HG02642 (cell line): ENCODE results near the gene DDX47.
A peak's percentile ranks its signal among the peaks of the same experiment; 100 is the strongest.
"Not testable (repeated sequence)": the region's sequence is repeated elsewhere in the genome, so short reads cannot be mapped to it uniquely, and the experiment has no call there.

Experiments
- ATAC-seq: cut with Tn5 transposase; IDR thresholded peaks from one replicate; pipeline ENCODE4 v1.9.1; 2021; ENCODE audit warnings: mild to moderate bottlenecking; ENCODE audit not compliant: unreplicated experiment, poor library complexity

DDX47 gene

DNA sequence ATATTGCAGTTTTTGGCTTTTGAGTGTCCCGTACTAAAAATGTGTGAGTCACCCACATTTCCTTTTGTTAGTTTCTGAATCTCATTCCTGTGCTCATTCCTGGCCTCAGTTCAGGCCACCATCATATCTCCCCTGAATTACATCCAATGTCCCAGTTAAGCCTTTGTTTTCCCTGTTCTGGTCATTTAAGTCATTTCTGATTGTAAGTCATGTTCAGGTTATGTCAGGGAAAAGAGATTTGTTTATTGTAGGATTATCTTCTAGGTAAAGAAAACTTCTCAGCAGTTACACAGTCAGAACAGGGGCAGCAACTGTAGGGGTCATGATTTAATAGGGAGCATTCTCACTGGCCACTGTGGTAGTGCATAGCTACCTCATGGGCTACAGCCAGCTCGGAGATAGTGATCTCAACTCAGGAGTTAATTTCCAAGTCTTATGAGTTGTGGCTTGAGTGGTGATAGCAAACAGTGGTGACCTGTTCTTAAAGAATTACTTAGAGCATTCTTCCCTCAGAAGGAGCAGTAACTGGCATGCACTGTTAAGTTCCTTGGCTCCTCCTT is 6.7 kb downstream of the DDX47 start:
- ATAC-seq, result no peak

DNA sequence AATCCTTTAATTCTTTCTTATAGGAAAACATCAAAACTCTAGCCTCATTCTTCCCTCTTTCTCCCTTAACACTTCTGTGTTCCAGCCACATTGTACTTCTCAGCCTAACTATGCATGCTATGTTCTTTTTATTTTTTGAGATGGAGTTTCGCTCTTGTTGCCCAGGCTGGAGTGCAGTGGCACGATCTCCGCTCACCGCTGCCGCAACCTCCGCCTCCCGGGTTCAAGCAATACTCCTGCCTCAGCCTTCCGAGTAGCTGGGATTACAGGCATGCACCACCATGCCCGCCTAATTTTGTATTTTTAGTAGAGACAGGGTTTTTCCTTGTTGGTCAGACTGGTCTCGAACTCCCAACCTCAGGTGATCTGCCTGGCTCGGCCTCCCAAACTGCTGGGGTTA is 7.2 kb downstream of the DDX47 start:
- ATAC-seq, result not testable (repeated sequence)

DNA sequence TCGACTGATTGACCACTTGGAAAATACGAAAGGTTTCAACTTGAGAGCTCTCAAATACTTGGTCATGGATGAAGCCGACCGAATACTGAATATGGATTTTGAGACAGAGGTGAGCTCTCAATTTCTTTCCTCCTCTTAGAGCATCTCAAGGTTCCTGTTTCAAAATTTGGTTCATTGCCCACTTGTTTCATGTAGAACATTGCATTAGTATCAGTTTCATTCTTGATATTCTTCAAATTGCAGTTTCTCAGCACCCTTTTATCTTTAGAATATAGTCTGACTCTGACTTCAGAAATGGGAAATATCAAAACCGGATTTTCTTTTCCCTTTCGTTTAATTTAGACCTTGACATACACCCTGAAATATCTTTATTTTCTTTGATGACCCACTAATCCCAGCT is 8.8 kb downstream of the DDX47 start:
- ATAC-seq, result no peak

DNA sequence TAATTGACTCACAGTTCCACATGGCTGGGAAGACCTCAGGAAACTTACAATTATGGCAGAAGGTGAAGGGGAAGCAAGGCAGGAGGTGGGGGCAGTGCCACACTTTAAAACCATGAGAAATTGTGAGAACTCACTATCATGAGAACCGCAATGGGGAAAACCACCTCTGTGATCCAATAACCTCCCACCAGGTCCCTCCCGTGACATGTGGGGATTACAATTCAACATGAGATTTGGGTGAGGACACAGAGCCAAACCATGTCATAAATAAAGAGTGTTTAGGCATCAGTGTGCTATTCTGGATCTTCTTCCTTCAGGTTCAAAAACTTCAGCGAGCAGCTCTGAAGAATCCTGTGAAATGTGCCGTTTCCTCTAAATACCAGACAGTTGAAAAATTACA is 9.7 kb downstream of the DDX47 start:
- no peak for ATAC-seq

DNA sequence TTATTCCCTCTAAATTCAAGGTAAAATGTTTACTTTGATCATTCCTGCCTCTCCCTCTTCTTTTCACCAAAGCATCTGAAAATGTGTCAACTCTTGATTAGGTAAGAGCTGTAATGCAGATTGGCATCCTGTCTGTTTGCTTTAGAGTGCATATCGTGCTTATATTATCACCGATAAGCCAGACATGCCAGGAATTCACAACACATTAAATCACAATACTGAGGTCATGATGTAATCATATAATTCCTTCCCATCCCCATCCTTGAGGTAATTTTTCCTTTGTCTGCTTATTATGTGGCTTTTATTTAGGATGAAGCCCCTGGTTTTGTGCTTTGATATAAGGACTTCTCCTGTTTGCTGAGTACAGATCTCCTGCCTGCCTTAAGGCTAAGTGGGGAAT is 10.2 kb downstream of the DDX47 start:
- no peak for ATAC-seq

DNA sequence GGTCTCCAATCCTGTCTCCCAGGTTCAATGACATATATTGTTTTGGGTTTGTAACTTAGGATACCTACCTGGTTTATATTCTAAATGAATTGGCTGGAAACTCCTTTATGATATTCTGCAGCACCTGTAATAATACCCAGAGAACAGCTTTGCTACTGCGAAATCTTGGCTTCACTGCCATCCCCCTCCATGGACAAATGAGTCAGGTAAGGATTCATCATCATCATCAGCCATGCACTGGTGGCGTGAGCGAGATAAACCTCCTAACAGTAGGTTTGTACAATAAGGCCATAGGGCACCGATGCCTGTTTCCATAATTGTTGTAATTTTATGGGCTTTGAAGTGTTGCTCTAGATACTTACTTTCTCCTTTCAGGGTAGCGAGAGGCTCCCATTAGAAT is 10.7 kb downstream of the DDX47 start:
- ATAC-seq, result no peak

DNA sequence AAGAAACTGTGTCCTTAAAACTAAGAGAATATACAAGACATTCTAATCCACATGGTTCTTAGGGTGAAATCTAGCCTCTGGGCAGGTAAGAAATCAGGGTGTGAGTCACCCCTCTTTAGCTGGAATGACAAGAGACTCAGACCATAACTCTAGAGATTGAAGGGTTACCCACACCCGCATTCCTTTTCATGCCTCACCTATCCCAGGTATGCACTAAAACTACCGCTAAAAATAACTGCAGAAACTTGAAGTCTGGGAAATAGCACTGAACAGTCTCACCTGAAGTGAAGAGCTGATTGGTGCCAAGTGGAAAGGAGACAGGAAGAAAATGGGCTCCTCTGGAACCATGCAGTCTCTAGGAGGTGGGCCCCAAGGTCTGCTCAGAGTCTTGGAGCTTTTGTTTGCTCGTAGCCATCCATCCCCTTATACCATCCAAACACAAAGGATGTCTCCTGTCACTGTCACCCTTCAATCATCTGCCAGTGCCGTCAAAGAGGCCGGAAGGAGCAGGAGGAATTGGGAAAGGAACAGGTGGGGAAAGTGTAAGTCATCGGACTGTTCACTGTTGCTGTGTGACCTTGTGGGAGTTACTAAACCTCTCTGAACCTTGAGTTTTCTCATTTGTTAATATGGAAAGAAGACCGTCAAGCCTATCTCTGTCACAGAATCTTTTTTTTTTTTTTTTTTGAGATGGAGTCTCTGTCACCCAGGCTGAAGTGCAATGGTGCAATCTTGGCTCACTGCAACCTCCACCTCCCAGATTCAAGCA is 22.4 kb downstream of the DDX47 start:
- ATAC-seq, result no peak

DNA sequence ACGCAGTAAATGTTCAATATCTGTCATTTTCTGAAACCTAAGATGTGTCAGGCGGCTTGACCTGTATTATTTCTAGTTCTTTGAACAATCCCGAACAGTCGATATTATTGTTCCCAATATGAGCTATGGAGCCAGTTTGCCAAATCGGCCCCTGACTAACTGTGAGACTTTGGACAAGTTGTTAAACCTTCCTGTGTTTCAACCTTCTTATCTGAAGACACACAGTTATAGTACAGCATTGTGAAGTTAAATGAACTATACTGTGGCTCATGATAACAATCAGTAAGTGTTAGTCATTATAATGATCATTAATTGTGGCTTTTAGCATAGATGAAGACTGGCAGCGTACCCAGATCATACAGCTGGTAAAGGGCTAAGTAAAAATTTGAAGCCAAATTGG is 23.4 kb downstream of the DDX47 start:
- ATAC-seq, result no peak

DNA sequence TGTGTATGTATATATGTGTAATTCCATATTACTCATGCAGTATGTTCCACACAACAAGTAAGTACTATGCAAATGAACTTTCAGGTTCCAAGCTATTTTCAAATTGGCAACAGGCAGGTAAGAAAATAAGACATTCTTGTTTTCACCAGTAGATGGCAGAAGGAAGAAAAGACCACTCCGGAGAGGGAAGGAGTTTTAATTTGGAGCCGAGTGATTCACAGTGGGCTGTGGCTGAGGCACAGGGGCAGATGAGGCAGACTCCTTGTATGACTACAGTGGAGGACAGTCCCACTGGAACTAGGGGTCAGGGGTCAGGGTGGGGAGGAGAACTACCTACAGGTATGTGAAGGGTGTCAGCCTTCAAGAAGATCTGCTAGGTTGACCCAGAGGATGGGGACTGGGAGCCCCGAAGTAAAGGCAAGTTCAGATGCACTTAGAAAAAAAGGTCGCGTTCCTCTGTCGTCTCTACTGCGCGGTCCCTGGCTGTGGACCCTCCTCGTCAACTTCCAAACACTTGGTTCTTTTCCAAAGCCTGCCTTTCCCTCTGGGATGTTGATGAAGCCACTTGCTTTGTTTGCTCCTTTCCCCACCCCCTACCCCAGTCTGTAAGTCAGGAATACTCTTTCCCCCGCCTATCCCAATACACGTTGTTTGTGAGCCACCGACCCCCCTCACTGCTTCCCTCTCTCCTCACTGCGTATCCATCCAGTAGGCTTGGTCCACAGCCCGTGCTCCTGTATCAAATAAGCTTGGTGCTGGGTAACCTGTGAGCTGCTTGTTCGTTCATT is 24.1 kb downstream of the DDX47 start:
- peak; percentile 55 for ATAC-seq

DNA sequence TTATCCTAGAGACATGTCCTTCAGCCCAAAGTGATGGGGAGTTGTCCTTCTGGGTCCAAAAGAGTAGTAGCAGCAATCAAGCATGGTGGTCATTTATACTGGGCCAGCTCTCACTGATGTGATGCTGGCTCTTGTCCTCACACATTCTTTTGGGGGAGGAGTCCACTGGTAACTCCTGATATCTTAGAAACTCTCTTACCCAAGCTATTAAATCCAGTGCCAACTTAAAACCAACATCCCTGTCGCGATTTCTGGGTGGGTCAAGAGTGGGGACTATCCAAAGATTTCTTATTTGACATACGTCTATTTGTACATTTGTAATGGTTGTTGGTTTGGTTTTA is 24.6 kb downstream of the DDX47 start:
- ATAC-seq, result no peak

DNA sequence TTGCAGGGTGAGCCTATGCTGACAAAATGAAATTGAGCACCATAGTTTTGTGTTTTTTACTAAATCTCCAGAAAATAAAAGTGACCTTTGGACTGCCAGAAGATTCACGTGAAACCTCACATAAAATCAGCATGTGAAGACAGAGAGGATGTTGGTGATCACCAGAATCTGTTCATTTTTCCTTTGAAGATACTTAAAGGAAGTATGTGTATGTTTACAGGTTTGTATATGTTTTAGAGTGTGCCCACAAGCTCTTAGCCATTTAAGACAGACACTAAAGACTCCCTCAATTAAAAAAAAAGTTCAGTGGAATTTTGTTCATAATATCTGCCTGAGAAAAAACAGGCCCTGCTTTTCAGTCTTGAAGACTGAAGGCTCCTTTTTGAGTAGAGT is 25.9 kb downstream of the DDX47 start:
- ATAC-seq, result no peak

DNA sequence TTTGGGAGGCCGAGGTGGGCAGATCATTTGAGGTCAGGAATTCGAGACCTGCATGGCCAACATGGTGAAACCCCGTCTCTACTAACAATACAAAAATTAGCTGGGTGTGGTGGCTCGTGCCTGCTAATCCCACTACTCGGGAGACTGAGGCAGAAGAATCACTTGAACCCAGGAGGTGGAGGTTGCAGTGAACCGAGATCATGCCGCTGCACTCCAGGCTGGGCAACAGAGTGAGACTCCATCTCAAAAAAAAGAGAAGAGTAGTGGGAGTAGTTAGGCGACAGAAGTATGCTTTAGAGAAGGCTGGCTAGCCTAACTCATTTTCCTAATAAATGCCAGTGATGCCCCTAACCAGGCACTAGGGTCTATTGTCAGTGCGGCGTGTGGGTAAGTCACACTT is 26.3 kb downstream of the DDX47 start:
- not testable (repeated sequence) for ATAC-seq

DNA sequence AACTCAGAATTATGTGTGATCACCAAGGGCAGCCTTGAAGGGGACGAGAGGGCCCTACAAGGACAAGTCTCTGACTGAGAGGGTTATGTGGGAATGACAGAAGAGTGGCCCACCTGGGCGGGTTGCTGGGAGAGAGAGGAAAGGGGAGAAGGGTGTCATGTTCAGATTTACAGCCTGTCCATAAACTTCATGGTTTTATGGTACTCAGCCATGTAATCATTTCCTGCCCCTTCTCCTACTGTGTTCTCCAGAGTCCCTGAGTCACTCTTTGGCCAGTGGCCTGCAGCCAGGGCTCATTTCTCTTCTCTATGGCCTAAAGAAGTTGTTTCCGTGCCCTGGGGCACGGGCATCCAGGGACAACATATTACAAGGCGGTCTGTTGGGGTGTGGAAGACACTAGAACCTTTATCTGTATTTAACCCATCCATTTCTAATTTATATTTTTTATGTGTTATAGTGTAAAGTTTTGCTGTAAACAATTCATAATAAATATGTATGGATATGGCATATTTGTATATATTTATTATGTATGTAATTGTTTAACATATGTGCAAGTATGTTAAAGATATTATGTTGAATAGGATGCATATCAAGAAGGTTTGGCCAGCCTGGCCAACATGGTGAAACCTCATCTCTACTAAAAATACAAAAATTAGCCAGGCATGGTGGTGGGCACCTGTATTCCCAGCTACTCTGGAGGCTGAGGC is 26.9 kb downstream of the DDX47 start:
- ATAC-seq, result no peak

DNA sequence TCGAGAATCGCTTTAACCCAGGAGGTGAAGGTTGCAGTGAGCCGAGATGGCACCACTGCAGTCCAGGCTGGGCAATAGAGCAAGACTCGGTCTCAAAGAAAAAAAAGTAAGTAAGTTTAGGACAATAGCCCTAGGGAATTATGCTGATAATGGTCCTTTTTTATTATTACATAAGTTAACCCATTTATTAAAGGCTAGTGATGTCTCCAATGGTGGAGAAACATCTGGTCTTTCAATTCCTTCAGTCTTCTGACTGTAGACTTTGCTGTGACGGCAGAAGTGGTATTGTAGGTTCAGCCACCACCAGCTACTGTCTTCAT is 27.4 kb downstream of the DDX47 start:
- ATAC-seq, result no peak

DNA sequence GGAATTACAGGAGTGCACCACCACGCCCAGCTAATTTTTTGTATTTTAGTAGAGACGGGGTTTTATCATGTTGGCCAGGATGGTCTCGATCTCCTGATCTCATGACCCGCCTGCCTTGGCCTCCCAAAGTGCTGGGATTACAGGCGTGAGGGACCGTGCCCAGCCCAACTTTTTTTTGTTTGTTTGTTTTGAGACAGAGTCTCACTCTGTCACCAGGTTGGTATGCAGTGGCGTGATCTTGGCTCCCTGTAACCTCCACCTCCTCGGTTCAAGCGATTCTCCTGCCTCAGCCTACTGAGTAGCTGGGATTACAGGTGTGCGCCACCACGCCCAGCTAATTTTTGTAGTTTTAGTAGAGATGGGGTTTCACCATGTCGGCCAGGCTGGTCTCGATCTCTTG is 28.3 kb downstream of the DDX47 start:
- not testable (repeated sequence) for ATAC-seq

DNA sequence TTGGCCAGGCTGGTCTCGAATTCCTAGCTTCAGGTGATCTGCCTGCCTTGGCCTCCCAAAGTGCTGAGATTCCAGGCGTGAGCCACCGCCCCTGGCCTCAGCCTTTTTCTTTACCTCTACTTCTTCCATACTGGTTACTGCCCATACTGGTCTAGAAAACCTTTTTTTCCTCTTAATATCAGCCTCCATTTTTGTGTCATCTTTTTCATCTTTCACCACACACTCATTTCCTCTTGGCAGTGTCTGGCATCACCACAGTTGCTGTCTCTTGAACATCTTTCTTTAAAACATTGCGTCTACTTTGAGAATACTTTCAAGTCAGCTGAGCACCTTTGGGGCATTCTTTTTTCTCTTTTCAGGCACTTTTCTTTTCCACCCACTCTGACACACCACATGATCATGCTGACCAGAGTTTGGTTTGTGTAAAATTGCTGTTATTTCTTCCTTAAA is 32.7 kb downstream of the DDX47 start:
- no peak for ATAC-seq

DNA sequence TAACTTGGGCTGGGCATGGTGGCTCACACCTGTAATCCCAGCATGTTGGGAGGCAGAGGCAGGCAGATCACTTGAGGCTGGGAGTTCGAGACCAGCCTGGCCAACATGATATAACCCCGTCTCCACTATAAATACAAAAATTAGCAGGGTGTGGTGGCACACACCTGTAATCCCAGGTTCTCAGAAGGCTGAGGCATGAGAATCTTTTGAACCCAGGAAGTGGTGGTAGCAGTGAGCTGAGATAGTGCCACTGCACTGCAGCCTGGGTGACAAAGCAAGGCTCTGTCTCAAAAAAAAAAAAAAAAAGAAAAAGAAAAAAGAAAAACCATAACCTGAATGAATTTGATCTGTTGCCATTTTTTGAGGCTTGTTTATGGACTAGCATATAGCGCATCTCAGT is 33.6 kb downstream of the DDX47 start:
- ATAC-seq, result not testable (repeated sequence)

DNA sequence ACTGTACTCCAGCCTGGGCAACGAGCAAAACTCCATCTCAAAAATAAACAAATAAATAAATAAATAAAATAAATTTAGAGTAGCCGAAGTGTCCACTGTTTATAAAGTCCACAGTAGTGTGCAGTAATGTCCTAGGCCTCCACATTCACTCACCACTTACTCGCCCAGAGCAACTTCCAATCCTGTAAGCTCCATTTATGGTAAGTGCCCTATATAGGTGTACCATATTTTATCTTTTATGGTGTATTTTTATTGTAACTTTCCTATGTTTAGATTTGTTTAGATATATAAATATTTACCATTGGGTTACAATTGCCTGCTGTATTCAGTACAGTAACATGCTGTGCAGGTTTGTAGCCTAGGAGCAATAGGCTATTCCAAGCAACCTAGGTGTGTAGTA is 40.3 kb downstream of the DDX47 start:
- ATAC-seq, result no peak

DNA sequence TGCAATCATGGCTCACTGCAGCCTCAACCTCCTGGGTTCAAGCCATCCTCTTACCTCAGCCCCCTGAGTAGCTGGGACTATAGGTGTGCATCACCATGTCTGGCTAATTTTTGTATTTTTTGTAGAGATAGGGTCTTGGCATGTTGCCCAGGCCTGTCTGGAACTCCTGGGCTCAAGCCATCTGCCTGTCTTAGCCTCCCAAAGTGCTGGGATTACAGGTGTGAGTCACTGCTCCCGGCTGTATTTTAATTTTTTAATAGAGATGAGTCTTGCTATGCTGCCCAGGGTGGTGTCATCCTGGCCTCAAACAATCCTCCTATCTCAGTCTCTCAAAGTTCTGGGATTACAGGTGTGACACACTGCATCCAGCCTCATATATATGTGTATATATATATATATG is 46.5 kb downstream of the DDX47 start:
- no peak for ATAC-seq

DNA sequence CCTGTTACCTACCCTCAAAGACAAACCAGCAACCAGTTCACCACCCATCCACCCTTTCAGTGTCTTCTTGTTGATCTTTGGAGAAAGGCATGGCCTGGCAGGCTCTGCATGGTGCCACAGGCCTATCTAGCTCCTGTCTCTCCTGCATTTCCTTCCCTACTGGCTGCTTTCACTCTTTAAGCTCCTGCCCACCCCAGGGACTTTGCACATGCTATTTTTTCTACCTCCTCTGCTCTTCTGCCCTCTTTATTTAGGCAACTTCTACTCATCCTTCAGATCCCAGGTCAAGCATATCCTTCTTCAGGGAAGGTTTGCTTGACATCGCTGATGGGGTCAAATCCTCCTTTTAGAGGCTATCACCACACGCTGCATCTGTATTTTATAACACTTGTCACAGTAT is 51.1 kb downstream of the DDX47 start:
- no peak for ATAC-seq
